HG03520 (cell line): ENCODE results near the gene RPS18.
"Not testable (repeated sequence)": the region's sequence is repeated elsewhere in the genome, so short reads cannot be mapped to it uniquely, and the experiment has no call there.

Experiments used
- ATAC-seq: cut with Tn5 transposase; IDR thresholded peaks from one replicate; pipeline ENCODE4 v1.9.1; 2021; ENCODE audit warnings: mild to moderate bottlenecking, moderate library complexity; ENCODE audit not compliant: unreplicated experiment

The RPS18 gene

DNA sequence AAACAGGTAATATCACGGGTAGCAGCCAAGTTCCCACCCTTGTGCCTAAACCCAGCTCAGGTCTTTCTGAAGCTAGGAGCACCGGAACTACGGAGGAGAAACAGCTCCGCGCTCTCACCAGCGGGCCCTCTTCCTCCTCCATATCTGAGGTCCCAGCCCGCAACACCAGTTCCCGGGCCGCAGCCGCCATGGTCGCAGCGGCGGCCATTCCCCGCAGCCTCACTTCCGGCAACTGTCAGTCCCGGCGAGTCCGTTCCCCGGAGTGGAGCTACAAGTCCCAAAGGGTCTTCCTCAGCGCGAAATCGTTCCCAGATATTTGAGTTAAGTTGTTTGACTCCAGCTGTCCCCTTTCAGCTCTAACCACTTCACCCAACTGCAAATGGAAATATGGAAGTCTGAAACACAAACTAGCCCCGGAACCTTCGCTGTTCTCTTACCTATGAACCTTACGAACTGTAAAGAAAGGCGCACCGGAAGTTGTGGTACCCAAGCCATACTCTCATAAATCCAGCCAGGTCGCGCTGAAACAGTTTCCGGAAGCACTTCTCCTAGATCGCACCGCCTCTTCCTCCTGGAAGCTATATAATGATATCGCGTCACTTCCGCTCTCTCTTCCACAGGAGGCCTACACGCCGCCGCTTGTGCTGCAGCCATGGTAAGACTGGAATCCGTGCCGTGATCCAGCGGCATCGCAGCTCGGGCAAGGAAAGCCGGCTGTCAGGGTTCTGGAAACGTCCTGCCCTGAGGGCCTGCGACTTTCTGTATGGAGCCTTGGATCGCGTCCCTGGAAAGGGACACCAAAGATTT is at the start of gene RPS18, which contains the start of gene VPS52:
Gene RPS18 (plus strand): TSS at position 608 of the 807 bp plus-strand sequence. CDS start 45 bp downstream, at position 653.
Gene VPS52 (minus strand): TSS at position 409 of the 807 bp plus-strand sequence. CDS start 201 bp downstream, at position 208.
- peak; percentile 83 for ATAC-seq

DNA sequence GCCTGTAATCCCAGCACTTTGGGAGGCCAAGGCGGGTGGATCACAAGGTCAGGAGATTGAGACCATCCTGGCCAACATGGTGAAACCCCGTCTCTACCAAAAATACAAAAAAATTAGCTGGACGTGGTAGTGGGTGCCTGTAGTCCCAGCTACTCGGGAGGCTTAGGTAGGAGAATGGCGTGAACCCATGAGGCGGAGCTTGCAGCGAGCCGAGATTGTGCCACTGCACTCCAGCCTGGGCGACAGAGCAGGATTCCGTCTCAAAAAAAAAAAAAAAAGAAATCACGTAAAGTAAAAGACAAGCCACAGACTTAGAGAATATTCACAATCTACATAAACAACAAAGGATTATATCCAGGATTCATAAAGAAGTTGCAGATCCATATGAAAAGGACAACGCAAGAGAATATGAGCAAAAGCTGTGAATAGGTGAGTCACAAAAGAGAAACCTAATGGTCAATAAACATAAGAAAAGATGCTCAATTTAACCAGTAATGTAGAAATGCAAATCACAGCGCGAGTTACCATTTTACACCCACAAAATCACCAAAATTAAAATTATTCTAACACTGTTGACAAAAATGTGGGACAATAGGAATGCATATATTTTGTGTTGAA is 45.3 kb upstream of the RPS18 start:
- ATAC-seq: not testable (repeated sequence)

DNA sequence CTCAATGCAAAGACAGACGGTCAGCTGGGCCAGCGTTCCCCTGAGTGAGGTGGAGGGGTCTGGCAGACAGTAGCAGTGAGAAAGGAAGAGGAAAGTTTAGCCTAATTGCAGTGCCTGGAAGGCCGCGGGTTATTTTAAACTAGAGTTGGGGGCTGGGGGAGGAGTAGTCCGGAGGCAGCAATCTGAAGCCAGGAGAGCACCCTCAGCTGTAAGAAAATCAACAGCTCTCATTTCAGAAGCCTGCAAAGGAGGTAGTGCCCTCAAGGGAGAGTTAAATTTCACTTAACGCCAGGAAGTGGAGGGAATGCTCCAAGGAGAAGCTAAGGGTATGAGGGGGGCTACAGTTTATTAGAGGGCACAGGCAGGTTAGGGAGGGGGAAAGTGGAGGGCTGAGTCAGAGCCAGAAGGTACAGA is 36.6 kb upstream of the RPS18 start:
- ATAC-seq: no peak

DNA sequence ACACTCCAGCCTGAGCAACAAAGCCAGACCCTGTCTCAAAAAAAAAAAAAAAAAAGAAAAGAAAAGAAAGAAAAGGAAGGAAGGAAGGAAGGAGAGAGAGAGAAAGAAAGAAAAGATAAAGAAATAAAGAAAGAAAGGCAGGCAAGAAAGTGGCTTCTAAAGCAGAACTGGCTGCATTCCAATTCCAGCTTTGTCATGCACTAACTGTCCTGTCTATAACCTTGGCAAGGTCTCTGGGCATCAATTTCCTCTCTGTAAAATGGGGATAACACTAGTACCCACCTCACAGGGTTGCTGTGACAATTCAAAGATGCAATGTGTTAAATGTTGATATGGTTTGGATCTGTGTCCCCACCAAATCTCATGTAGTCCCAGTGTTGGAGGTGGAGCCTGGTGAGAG is 35.5 kb upstream of the RPS18 start:
- no peak for ATAC-seq

DNA sequence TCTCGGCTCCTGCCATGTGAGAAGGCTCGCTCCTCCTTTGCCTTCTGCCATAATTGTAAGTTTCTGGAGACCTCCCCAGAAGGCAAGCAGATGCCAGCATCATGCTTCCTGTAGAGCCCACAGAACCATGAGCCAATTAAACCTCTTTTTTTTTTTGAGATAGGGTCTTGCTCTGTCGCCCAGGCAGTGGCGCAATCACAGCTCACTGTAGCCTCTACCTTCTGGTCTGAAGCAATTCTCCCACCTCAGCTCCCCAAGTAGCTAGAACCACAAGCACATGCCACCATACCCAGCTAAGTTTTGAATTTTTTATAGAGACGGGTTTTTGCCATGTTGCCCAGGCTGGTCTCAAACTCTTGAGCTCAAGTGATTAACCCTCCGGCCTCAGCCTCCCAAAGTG is 35.0 kb upstream of the RPS18 start:
- no peak for ATAC-seq

DNA sequence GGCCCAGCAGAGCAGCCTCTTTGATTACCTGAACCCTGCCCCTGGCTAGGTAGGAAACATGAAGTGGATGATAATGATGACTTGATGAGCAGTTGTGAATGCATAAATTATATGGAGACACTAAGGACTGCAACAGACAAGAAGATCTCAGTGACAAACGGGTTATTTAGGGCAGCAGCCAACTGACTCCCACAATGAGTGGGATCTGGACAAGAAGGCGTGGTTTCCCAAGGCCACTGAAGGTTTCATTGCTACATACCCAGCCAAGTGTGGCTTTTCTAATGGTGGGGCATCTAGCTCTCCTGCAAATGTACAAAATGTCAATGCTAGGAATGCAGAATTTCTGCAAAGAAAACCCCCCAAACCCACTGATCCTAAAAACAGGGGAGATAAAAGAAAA is 34.1 kb upstream of the RPS18 start:
- no peak for ATAC-seq

DNA sequence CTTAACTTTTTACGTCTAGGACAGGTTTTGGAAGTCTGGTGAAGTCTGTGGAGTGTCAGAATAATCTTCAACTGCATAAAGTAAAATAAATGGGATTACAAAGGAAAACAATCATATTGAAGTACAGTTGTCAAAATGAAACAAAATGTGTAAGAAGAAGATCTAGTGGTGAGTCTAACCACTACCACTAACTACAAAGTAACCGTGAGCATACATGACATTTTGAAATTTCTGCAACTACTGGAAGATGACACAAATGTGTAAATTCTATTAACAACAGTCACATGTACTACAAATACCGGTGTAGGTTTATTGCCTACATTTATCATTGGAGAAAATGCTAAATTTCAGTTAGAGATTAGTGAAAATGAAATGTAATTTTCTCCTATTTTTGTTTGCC is 29.9 kb upstream of the RPS18 start:
- no peak for ATAC-seq

DNA sequence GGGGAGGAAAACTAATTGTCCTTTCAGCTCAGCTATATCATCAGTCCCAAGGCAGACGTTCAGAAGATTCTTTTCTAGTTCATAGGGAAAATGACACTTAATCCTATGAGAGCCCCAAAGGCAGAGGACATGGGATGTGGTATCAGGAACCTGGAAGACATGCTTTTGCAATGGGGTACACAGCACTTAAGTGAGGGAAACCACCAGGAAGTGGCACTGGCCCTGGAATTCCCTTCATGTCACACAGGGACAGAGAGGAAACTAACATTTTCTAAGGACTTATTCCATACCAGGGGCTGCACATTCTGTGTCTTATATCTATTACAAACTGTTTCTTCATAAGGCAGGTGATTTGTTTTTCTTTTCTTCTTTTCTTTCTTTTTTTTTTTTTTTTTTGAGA is 28.4 kb upstream of the RPS18 start:
- no peak for ATAC-seq

DNA sequence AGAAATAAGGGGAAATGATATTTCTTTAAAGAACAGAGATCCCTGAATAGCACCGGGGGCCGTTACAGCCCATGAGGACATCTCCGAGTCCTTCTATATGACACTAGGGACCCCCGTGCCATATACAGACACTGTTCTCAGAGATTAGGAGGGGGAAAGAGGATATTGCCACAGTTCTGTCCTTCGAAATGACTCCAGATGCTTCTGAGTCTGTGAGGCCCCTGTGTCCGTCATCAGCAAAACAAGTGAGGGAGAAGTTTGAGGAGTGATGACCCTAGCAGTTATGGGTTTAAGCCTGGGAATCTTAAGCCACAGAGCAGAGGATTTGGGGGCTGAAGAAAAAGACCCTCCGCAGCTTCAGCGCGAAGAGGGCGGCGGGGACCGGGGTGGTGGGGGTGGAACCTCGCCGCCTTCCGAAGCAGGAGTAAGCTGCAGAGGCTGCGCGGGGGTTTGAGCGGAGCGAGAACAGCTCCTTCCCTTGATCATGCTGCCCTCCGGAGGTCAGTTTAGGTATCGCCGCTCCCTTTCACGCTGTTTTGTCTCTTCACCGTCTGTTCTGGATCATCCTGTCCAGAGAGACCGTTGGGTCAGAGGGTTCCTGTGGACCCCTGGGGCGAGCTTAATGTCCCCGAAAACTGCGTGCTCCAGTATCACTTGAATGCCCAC is 23.8 kb upstream of the RPS18 start:
- ATAC-seq: peak; percentile 34

DNA sequence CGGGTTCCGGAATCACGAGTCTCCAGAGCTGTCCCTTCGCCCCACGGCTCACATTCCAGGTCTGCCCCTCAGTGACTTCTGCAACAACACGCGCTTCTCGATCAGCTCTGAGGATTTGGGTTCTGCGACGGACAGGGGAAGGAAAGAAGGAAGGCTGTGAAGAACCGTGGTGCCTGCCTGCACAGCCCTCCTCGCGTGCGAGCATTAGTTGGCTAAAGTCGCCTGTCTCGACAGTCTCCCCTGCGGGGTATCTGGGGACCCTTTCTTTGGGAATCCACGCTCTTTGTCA is 23.3 kb upstream of the RPS18 start:
- ATAC-seq: peak; percentile 8

DNA sequence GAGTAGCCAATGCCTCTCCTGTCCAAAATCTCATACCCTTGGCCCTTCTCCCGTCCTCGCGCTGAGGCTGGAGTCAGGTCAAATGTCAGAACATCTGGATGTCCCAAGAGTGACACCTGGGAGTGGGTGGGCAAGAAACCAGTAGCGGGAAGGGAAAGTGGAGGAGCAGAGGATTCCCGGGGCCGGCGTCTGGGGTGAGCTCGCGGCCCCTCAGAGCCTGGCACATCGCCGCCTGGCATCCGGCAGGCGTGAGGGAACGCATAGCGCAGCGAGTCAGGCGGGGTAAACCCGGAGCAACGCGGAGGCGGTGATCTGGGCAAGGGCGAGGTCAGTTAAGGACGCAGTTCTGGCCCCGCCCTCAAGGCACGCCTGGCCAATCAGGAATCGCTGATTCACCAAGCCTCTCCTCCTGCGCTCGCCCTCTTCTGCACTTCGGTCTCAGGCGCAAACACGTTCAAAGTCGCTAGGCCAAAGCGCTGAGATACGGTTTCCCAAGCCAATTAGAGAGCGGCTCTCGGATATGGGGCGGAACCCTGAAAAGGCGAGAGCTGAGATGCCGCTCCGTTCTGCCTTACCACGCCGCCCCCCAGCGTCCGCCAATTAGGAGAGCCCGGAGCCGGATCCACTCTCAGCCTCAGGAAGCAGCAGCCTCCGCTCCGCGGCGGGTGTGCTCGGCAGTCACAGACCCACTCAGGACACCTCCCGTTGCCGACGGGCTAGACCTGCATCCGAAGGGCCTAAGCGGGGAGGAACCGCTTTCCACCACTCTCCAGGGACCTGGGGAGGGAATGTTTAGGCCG is 22.7 kb upstream of the RPS18 start:
- peak; percentile 81 for ATAC-seq

DNA sequence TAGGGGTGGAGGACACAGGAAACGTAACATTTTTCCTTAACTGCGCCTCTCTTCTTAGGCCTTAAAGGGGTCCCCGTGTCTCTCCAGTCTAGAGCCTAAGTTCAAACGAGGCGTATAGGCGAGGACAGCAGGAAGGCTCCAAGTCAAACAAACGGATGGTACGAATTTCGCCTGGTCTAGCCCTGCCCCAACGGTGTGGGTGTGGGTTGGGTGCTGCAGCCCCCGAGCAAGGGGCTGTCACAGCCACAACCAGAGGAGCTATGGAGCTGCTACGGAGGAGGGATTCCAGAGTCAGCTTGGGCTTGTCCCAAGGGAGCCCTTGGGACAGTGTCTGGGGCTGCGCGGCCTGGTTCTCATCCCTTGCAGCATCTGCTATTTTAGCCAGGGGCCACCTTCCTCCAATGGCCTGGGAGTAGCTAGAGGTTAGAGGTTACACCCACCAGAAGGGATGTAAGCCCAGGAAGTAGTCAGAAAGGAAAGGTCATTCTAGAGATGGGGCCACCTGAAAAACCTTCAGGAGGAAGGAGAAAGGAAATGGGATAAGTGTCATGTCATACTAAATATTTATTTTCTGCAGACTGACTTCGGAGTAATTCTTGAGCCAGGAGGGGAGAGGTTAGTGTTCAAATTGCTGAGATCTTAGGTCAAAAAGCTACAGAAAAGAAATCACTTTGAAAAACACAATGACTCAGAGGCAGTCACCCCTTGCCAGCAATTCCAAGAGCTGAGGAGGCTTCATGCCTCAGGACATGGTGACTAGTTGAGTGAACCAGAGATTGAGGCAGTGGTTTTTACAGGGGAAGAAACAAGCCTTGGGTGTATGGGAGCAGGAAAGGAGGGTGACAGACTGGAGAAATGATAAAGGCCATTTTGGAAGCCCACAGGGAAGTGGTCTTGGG is 21.9 kb upstream of the RPS18 start:
- ATAC-seq: no peak

DNA sequence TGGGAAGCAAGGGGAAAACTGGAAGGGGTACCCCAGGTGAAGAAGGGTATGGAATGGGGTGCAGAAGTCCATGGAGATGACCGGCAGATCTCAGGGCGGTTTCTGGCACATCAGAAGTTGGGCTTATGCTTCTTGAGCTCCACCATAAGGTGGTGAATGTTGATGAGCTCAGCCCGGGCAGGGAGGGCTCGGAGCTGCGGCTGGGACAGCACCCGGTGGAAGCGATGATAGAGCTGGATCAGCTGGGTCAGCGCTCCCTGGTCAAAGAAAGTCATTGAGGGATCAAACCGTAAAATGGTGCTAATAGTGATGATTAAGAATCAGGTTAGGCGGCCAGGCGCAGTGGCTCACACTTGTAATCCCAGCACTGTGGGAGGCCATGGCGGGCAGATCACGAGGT is 21.1 kb upstream of the RPS18 start:
- ATAC-seq: no peak

DNA sequence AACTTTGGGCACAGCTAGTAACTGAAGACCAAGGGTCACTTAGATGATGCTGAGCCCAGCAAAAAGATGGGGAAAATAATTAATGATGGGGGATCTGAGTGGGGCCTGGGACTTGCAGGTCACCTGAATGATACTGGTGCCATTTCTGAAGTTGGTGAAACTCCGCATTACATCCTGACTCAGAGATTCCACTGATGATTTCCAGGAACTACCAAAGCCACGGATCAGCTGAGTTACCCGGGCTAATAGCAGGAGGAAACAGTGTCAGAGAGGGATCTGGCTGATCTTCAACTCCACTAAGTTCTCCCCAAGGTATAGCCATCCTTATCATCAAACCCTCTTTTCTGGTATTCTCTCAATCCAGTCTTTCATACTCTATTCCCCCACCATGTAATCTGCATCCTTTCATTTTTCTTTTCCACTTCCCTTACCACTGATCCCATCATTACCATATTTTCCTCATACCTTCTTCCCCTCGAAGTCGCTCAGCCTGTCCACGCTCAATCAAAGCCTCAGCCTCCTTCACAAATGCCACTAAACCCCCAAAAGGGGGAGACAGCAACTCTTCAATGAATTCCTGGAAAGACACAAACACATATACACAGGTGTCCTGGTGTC is 20.4 kb upstream of the RPS18 start:
- no peak for ATAC-seq

DNA sequence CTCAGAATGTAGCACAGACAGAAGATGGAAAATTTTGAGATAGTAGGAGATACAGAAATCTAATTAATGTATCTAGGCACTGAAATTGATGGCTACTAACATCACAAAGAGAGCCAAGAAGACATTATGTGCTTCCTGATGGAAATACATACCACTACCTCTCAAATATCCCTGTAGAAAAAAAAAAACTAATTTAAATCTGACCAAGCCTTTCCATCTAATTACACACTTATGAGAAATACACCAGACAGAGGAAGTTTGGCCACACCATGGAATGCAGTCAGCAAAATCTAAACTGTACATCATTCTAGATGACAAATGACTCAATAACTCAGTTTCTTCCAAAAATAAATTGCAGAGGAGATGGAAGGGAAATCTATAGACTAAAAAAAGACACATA is 19.1 kb upstream of the RPS18 start:
- ATAC-seq: no peak

DNA sequence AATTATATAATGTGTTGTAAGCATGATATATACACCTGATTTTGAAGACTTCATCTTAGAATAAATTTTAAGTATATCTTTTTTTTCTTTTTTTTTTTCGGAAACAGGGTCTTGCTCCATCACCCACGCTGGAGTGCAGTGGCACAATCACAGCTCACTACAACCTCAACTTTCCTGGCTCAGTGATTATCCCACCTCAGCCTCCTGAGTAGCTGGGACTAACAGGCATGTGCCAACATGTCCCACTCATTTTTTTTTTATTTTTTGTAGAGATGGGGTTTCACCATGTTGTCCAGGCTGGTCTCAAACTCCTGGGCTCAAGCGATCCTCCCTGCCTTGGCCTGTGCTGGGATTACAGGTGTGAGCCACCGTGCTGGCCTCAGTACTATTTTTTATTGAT is 17.3 kb upstream of the RPS18 start:
- no peak for ATAC-seq

DNA sequence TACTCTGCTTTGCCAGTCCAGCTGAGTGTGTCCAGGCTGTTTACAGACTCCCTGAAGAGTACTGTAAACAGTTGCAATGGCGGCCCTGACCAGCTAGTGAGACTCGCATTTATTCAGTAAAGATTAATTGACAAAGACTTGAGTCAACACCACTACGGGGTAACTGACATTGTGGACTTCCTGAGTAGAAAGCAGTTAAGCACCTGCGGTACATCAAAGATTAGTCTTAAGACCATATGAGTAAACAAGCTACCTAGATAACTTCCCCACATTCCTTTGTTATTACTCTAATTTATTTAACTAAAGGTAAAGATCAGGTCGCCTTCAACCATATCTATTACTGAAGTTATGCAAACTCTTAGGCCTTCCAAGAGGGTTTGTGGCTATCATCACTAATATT is 12.8 kb upstream of the RPS18 start:
- no peak for ATAC-seq

DNA sequence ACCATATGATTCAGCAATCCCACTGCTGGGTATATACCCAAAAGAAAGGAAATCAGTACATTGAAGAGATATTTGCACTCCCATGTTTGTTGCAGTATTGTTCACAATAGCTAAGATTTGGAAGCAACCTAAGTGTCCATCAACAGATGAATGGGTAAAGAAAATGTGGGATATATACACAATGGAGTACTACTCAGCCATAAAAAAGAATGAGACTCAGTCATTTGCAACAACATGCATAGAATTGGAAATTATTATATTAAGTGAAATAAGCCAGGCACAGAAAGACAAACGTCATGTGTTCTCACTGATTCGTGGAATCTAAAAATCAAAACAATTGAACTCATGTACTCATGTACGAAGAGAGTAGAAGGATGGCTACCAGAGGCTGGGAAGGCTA is 9.4 kb upstream of the RPS18 start:
- ATAC-seq: not testable (repeated sequence)

DNA sequence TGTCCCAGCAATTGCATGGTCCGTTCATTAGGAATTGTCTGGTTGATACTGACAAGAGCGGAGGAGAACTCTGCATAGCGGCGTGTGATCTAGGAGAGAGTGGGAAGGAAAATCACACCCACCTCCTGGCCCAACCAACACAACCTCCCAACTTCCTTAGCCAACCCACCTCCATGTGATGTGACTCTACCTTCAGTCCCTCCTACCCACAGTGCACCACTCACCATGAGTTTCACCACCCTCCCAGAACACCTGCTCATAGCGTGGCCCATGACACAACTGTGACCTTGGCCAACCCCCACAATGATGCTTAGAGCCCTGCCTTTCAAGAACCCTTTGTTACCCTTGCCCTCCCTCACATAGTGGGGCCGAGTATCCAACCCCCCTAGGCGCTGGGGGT is 7.9 kb upstream of the RPS18 start:
- ATAC-seq: no peak

DNA sequence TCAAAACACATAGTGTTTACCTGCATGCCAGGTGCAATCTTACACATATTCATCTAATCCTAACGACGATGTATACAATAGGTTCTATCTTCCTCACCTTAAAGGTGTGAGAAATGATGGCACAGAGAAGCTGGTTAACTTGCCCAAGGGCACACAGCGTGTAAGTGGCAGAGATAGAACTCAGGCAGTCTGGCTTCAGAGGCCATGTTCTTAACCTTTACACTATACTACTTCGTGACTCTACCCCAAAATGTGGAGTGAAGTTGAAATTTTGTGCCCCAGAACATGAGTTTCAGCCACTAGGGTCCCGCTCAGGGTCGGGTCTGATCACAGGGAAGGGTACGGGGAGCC is 783 bp upstream of the RPS18 start:
- no peak for ATAC-seq
